HL-60 (cell line): Measurements from ENCODE around the gene SH3RF3.

Source experiments
- GABPA ChIP-seq: IDR thresholded peaks from 2 replicates; pipeline ENCODE4 v1.6.1; 2012; ENCODE audit warnings: low read depth
- POLR2AphosphoS5 ChIP-seq: IDR thresholded peaks from 2 replicates; pipeline ENCODE4 v1.6.1; 2012; ENCODE audit warnings: low read depth
- SPI1 ChIP-seq: IDR thresholded peaks from 2 replicates; pipeline ENCODE4 v1.6.1; 2012; ENCODE audit warnings: low read depth, mild to moderate bottlenecking, borderline replicate concordance
- TF ChIP-seq, protein P1 (sequence below): IDR thresholded peaks from one replicate; pipeline ENCODE4 v1.5.1; 2011; ENCODE audit warnings: low read length, control low read depth, inconsistent platforms; ENCODE audit not compliant: insufficient read depth
- TF ChIP-seq, protein P2 (sequence below): IDR thresholded peaks from 2 replicates; pipeline ENCODE4 v1.6.1; 2012; ENCODE audit warnings: low read depth; ENCODE audit not compliant: insufficient replicate concordance

DNA sequence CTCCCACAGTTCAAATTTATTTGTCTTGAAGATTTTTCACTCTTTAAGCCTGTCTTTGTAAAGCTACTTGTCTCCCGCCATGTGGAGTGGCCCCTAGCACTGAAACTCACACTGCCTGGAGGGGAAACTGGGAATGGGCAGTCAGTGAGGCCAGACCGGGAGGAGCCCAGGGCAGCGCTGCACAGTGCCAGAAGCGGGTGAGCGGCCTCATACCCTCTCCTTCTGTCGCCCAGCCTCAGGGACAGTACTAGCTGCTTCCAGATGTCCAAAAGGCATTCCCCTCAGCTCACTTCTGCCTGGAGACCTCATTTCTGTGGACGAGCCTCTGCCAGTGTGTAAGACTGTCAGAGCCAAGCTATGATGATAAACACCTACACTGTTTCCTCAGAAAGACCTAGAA is 404.8 kb downstream of the SH3RF3 start:
- TF ChIP-seq, protein P1, sequence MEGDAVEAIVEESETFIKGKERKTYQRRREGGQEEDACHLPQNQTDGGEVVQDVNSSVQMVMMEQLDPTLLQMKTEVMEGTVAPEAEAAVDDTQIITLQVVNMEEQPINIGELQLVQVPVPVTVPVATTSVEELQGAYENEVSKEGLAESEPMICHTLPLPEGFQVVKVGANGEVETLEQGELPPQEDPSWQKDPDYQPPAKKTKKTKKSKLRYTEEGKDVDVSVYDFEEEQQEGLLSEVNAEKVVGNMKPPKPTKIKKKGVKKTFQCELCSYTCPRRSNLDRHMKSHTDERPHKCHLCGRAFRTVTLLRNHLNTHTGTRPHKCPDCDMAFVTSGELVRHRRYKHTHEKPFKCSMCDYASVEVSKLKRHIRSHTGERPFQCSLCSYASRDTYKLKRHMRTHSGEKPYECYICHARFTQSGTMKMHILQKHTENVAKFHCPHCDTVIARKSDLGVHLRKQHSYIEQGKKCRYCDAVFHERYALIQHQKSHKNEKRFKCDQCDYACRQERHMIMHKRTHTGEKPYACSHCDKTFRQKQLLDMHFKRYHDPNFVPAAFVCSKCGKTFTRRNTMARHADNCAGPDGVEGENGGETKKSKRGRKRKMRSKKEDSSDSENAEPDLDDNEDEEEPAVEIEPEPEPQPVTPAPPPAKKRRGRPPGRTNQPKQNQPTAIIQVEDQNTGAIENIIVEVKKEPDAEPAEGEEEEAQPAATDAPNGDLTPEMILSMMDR: no peak
- TF ChIP-seq POLR2AphosphoS5 (no peak), GABPA (no peak), SPI1 (no peak)
- TF ChIP-seq, protein P2, sequence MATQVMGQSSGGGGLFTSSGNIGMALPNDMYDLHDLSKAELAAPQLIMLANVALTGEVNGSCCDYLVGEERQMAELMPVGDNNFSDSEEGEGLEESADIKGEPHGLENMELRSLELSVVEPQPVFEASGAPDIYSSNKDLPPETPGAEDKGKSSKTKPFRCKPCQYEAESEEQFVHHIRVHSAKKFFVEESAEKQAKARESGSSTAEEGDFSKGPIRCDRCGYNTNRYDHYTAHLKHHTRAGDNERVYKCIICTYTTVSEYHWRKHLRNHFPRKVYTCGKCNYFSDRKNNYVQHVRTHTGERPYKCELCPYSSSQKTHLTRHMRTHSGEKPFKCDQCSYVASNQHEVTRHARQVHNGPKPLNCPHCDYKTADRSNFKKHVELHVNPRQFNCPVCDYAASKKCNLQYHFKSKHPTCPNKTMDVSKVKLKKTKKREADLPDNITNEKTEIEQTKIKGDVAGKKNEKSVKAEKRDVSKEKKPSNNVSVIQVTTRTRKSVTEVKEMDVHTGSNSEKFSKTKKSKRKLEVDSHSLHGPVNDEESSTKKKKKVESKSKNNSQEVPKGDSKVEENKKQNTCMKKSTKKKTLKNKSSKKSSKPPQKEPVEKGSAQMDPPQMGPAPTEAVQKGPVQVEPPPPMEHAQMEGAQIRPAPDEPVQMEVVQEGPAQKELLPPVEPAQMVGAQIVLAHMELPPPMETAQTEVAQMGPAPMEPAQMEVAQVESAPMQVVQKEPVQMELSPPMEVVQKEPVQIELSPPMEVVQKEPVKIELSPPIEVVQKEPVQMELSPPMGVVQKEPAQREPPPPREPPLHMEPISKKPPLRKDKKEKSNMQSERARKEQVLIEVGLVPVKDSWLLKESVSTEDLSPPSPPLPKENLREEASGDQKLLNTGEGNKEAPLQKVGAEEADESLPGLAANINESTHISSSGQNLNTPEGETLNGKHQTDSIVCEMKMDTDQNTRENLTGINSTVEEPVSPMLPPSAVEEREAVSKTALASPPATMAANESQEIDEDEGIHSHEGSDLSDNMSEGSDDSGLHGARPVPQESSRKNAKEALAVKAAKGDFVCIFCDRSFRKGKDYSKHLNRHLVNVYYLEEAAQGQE: no peak
